WI38 (cell line): ENCODE measurements around the gene TMEM203.
A peak's percentile ranks its signal among the peaks of the same experiment; 100 is the strongest.

Experiments used
- H3K4me3 ChIP-seq: 2 replicates; pipeline ENCODE4 v1.5.1; 2011; ENCODE audit warnings: low read depth, mild to moderate bottlenecking, control low read depth, low read length
- CTCF ChIP-seq: IDR thresholded peaks from 2 replicates; pipeline ENCODE4 v1.5.1; 2012; ENCODE audit warnings: low read depth, mild to moderate bottlenecking, control low read depth, low read length

TMEM203 gene

GRCh38 chr9:137228968-137229896, 23.8 kb upstream of the TMEM203 start:
- H3K4me3 ChIP-seq: no peak overlapping the region
- TF ChIP-seq CTCF: no peak

- H3K4me3 ChIP-seq: no peak overlapping the region
- no peak for TF ChIP-seq CTCF
Observed at GRCh38 chr9:137228506-137228967, 23.1 kb upstream of the TMEM203 start.

GRCh38 chr9:137227853-137228505, 22.5 kb upstream of the TMEM203 start:
- TF ChIP-seq CTCF: no peak
- H3K4me3 ChIP-seq: no peak overlapping the region

- TF ChIP-seq CTCF: peak; percentile 85
- no peak within 1 kb of the TSS for H3K4me3 ChIP-seq
Observed at GRCh38 chr9:137227054-137227852, 21.8 kb upstream of the TMEM203 start, which contains the start of gene RNF224. RNF224 (plus strand) TSS chr9:137227502; CDS start chr9:137228336, 834 bp downstream.

- H3K4me3 ChIP-seq: no peak overlapping the region
- TF ChIP-seq CTCF: no peak
Observed at GRCh38 chr9:137226338-137227053, 21.0 kb upstream of the TMEM203 start.

- no peak overlapping the region for H3K4me3 ChIP-seq
- TF ChIP-seq CTCF: no peak
Observed at GRCh38 chr9:137225699-137226331, 20.4 kb upstream of the TMEM203 start.
